Gastrocnemius medialis (tissue), 4 donors: Measurements from ENCODE around the gene R3HDM2.

Source experiments
- CTCF ChIP-seq, 5 experiments: fragments of 450-650 bp in 3 of 5; fragments of 200-600 bp in 2 of 5; sonication (generic) in 2 of 5; IDR thresholded peaks in 4 of 5; conservative IDR thresholded peaks in 1 of 5; 1 replicate in 4 of 5; 2 replicates in 1 of 5; pipeline ENCODE4 v1.5.1; 2016 to 2019; ENCODE audit warnings: antibody characterized with exemption in 5 of 5, mild to moderate bottlenecking in 3 of 5, moderate library complexity in 3 of 5
- POLR2A ChIP-seq, 2 donors: fragments of 450-650 bp; IDR thresholded peaks; one replicate each; pipeline ENCODE4 v1.6.1; 2017; ENCODE audit warnings: antibody characterized with exemption in 2 of 2, mild to moderate bottlenecking in 2 of 2, moderate library complexity in 2 of 2

DNA sequence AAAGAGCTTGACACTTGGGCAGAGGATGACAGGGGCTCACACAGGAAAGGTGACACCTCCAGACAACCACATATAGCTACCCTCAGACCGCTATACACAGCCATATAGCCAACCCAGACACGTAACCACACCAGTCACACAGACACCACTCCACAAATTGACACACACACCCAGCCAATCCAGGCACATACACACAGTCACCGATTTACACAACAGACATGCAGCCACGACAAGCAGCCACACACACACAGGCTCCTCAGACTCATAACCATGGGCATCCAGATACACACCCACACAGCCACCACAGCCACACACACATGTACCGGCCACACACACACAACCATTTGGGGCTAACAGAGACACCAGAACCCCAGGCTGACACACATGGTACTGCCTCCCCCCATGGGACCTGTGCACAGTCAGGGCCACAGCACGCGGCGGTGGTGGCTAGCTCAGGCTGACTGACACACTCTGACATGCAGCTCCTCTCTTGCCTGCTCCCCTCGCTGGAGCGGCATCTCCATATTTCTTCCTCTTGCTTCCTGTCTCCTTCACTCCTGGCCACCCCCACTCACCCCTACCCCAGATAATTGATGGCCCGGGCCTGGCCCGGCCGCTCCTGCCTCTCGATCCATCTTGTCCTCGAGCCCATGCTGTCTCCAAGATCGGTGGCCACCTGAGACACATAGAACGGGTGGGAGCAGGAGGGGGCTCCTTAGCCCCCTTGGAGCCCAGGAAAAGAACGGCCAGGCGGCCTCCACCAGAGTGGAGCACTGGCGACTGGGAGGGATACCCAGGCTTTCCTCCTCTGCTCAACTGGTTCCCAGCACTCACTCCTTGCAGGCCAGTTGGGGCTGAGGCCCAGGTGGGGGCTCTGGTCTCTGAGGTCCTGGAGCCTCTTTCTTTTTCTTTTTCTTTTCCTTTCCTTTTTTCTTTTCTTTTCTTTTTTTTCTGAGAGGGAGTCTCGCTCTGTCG lies 207.4 kb downstream of the R3HDM2 start:
- TF ChIP-seq POLR2A (IDR thresholded peaks at IDR 0.05) (no peak), CTCF (IDR thresholded peaks at IDR 0.05 in 4 of 5, conservative IDR thresholded peaks at IDR 0.05 in 1 of 5) (no peak)
